AG08396 (cell line): ENCODE results near the gene CTRL.
A peak's percentile ranks its signal among the peaks of the same experiment; 100 is the strongest.

Experiments used
- DNase-seq: peaks from one replicate; pipeline ENCODE4 v3.0.0; 2012; ENCODE audit warnings: low spot score, mixed read lengths

The CTRL gene

GRCh38 chr16:67963292-67963661 lies 31.6 kb upstream of the CTRL start:
- no peak for DNase-seq

DNA sequence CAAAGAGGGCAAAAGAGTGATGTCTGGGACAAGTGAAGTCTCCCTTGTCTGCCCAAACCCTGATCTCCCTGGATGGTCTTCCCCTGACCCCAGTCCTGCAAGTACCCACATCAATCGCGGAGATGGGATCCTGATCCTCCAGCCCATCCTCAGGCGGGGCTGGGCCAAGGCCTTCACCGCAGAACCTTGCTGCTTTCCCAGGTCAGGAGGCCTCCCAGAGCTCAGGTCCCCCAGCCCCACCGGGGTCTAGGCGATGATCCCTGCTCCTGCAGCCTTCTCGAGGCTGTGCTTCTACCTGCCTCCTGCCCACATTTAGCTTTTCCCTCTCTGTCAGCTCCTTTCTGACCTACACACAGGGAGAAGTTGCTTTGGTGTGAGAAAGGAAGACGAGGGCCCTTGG lies 30.5 kb upstream of the CTRL start:
- no peak for DNase-seq

GRCh38 chr16:67961551-67961957 lies 29.9 kb upstream of the CTRL start:
- DNase-seq = no peak

DNA sequence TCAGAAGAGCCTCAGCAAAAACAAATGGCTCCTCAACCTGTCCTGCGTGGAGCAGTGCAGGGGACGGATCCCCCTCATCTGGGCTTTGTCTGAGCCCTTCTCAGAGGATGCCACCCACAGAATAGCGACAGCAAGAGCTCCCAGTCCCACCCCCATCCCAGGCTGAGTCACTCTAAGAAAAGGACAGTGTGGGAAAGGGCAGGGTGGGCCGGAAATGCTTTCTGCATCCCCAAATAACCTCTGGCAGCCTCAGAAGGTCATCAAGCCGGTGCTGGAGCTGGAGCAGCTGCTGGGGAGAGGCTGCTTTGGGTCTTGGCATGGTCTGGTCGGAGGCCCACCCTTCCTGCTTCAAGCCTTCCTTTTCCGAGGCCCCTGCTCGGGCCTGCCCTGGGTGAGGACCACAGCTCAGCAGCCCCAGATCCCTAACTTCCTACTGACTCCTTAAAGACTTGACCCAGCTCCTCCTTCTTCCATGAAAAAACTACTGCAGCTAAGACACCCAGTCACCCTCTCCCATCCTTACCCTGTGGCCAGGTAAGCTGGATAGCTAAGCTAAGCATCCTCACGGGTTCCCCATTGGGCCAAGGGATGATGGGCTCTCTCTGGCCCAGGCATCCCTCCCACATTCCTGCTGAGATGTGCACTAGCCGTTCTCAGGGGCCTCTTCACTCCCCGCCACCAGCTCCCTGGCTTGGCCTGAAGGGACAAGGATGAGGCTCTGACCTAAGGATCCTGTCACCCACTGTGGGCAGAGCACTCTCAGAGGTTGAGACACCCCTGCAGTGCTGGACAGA lies 28.1 kb upstream of the CTRL start:
- peak; percentile 85 for DNase-seq

GRCh38 chr16:67957622-67958021 lies 26.0 kb upstream of the CTRL start:
- DNase-seq = no peak

GRCh38 chr16:67954421-67955196 lies 22.9 kb upstream of the CTRL start:
- DNase-seq = no peak

DNA sequence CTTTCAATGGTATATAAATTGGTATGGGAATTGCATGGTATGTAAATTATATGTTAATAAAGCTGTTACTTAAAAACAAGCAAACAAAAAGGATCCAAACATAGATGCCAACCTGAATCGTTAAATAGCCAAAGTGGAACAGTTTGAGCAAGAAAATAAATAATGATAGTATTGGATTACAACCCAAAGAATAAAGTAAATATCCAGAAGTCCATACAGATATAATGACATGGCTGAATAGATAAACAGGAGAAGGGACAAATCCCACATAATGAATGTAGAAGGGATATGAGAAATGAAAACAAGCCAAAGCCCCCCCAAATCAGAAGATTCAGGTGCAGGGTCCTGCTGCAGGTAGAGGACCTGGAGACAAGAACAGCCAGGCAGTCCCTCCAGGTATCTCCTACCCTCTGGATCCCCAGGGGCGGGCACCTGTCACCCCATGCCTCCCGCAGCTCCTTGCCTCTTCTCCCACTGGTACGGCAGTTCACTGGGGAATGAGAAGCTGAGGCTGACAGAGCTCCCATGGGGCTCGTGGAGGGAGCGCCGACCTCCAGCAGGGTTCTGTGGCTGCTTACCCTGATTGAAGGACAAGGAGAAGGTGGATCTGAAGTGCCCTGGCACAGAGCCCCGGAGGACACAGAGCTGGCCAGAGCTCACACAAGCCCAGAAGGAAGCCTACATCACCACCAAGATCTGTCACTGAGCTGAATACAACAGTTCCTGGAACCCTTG lies 22.1 kb upstream of the CTRL start:
- DNase-seq = no peak

DNA sequence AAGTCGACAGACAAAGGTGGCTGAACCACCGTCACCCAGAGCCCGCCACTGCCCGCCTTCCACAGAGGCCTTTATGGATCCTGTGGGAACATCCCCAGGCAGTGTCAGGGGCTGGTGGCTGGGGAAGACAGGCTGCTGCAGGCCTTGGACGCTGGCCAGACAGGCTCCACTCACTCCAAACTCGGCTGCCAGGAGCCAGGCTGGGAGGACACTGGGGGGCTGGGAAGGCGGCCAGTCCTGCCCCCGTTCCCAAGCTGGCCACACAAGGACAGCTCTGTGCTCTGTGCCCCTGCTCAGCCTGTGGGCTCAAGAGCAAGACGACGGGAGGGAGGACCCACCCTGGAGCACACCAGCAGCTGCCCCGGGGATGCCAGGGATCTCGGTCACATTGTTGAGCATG lies 19.8 kb upstream of the CTRL start:
- DNase-seq = no peak

DNA sequence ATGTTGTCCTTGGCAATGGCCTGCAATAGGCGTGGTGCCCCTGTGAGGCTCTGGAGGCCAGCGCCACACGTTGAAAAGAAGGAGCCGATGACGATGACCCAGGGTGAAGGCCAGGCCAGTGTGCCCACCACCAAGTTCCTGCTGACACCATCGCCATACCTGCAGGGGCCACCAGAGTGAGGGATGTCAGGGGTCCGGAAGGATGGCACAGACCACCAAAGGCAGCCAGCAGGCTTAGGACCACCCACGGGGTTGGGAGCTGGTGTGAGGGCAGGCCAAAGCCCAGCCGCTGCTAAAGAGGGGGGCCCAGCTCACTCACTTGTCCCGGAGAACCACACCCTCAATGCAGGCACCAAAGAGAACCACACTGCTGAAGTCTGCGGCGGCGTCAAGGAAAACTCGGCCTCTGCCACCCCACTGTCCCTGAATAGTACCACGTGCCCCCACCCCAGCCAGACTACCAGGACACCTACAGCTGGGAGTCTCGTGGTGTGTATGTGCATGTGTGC lies 18.7 kb upstream of the CTRL start:
- no peak for DNase-seq

- DNase-seq = no peak
Observed at GRCh38 chr16:67949645-67950044, 18.0 kb upstream of the CTRL start.

DNA sequence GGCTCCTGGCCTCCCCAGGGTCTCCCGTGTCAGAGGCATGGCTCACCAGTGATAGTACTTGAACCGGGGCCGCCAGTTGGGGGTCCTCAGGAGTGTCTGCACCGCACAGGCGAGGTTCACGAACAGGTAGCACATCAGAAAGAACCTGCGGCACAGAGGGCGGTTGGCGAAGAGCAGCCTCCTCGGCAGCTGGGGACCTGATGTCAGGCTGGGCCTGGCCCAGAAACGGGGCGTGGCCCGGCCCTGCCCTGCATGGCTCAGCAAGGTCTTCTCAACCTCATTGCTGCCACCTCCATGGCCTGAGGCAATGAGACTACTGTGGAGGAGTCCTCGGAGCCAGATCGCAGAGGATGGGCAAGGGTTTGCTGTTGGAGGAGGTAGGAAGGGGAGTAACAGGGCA lies 16.4 kb upstream of the CTRL start:
- DNase-seq = no peak

GRCh38 chr16:67946966-67947558 lies 15.4 kb upstream of the CTRL start:
- no peak for DNase-seq

GRCh38 chr16:67946128-67946569 lies 14.5 kb upstream of the CTRL start:
- DNase-seq = no peak

- DNase-seq = no peak
Observed at GRCh38 chr16:67945392-67945933, 13.8 kb upstream of the CTRL start.

- DNase-seq = no peak
Observed at GRCh38 chr16:67944690-67945391, 13.2 kb upstream of the CTRL start.

GRCh38 chr16:67943619-67944504 lies 12.2 kb upstream of the CTRL start, which contains the start of gene LCAT:
Gene LCAT (minus strand): TSS chr16:67944120. CDS start chr16:67944101, 19 bp downstream.
- no peak for DNase-seq

DNA sequence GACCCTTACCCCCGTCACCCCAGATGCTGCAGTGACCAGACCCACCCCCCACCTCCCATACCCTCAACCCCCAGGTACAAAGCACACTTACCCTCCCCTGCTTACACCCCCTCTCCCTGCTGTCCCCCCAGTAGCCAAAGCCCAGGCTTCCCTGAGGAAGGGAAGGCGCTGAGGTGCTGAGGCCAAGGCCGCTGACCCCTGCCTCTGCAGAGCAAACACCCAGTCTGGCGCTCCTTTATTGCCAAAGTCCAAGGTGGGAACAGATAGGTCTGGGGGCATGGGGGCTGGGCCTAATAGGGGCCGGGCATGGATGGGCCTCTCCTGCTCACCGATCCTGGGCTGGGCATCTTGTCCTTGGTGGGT lies 11.6 kb upstream of the CTRL start:
- no peak for DNase-seq

- no peak for DNase-seq
Observed at GRCh38 chr16:67942510-67943255, 11.0 kb upstream of the CTRL start.

DNA sequence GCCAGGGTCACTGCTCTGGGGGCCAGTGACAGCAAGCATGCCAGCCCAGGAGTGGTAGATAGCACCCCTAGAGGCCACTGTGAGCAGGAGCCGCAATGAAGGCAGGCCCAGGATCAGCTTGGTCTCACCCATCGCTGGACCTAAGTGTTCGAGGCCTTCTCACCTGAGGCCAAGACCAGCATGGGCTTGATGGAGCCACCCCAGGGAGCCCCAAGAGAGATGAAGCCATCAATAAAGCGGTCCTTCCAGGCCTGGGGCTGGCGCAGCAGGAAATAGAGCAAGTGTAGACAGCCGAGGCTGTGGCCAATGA lies 10.5 kb upstream of the CTRL start:
- DNase-seq = peak; percentile 66
